Urinary bladder (tissue), 4 donors: ENCODE measurements around the gene FOXL1. TPM values are rescaled to one million over a fixed set of nuclear protein-coding genes. Genes with fewer than 3 reads are reported as not detected.

ENCODE experiments used
- DNase-seq: peaks from one replicate; pipeline ENCODE4 v3.0.0-alpha.2; 2015; ENCODE audit errors: extremely low spot score
- H3K27ac ChIP-seq: one replicate; pipeline ENCODE4 v1.5.1; 2013; ENCODE audit warnings: low read depth, mild to moderate bottlenecking, moderate library complexity
- H3K36me3 ChIP-seq: one replicate; pipeline ENCODE4 v1.6.1; 2013; ENCODE audit warnings: mild to moderate bottlenecking, moderate library complexity; ENCODE audit not compliant: insufficient read depth
- H3K4me1 ChIP-seq: one replicate; pipeline ENCODE4 v1.6.1; 2013; ENCODE audit warnings: mild to moderate bottlenecking, moderate library complexity; ENCODE audit not compliant: insufficient read depth
- H3K4me3 ChIP-seq: one replicate; pipeline ENCODE4 v1.5.1; 2013; ENCODE audit warnings: low read depth, low read length
- WGBS: extraction: QIAGEN DNeasy Blood & Tissue Kit; methylation state at CpG from one replicate; pipeline ENCODE4 v1.1.7; 2013; 5-methylcytosine and 5-hydroxymethylcytosine counted together
- polyA plus RNA-seq: library from polyadenylated mRNA; stranded (reverse); fragments of 200-250 nt; gene quantifications from one replicate; pipeline ENCODE4 v1.2.3, GENCODE V29; 2013
- total RNA-seq: library from RNA; depleted of rRNA; stranded (reverse); fragments of >200 nt; gene quantifications from one replicate; pipeline ENCODE4 v1.2.3, GENCODE V29; 2014
- donor health status: healthy with polysubstance abuse.
- donor health status: healthy.

Gene FOXL1
- total and polyA plus RNA-seq, 2 donors: 7.8 to 9.5 TPM

GRCh38 chr16:86605950-86606349 lies 27.6 kb downstream of the FOXL1 start:
- DNase-seq: no peak
- H3K4me3 ChIP-seq: no peak overlapping the region
- no peaks in the 10 kb centered on the region for H3K36me3 ChIP-seq
- no peaks in the 10 kb centered on the region for H3K4me1 ChIP-seq
- H3K27ac ChIP-seq: no peak overlapping the region
- 97% methylated on average over 3 of the region's 3 CpGs for WGBS

GRCh38 chr16:86608301-86608747 lies 30.0 kb downstream of the FOXL1 start:
- no peak overlapping the region for H3K4me3 ChIP-seq
- DNase-seq: no peak
- 47% methylated on average over 2 of the region's 2 CpGs for WGBS
- H3K4me1 ChIP-seq: no peaks in the 10 kb centered on the region
- no peak overlapping the region for H3K27ac ChIP-seq
- no peaks in the 10 kb centered on the region for H3K36me3 ChIP-seq

- Histone ChIP-seq H3K36me3 (no peaks in the 10 kb centered on the region), H3K4me1 (no peaks in the 10 kb centered on the region), H3K27ac (no peak overlapping the region), H3K4me3 (no peak overlapping the region)
- DNase-seq: no peak
- 69% methylated on average over 6 of the region's 6 CpGs for WGBS
Observed at GRCh38 chr16:86609115-86609514, 30.8 kb downstream of the FOXL1 start.

GRCh38 chr16:86609661-86610060 lies 31.3 kb downstream of the FOXL1 start:
- no peak overlapping the region for H3K27ac ChIP-seq
- no peak overlapping the region for H3K4me3 ChIP-seq
- no peak for DNase-seq
- no peaks in the 10 kb centered on the region for H3K36me3 ChIP-seq
- H3K4me1 ChIP-seq: no peaks in the 10 kb centered on the region
- 86% methylated on average over 10 of the region's 10 CpGs for WGBS

DNA sequence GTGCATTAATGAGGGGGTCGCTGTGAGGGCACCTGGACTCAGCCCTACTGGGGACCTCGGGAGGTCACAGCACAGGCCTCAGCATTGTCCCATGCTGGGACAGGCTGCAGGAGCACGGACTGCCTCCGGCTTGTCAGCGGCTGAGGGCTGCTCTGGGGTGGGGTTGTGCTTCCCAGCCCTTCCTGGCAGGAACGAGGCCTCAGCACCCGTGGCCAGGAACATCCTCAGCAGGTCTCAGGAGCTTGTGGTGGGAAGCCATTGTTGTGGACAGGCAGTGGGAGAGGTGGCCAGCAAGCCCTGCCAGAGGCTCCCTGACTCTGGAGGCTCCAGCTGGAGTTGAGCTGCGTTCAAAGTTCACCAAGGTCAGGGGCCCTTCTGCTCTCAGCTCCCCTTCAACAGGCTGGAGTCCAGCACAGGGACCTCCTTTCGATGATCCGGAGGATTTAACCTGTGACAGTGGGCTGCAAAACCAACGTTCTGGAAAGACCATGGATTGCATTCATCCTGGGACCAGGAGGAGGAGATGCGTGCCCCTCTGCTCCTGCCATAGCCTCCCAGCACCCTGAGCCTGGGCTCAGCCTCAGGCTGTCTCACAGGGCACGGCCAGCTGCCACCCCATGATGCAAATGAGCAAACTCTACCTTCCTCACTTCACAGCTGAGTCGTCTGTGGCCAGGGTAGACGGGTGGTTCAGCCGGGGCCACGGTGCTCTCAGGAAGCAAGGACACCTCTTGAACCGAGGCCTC lies 32.6 kb downstream of the FOXL1 start:
- DNase-seq: no peak
- no peaks in the 10 kb centered on the region for H3K36me3 ChIP-seq
- no peak overlapping the region for H3K27ac ChIP-seq
- no peaks in the 10 kb centered on the region for H3K4me1 ChIP-seq
- no peak overlapping the region for H3K4me3 ChIP-seq
- WGBS: 67% methylated on average over 18 of the region's 18 CpGs

GRCh38 chr16:86611525-86611855 lies 33.1 kb downstream of the FOXL1 start:
- Histone ChIP-seq H3K36me3 (no peaks in the 10 kb centered on the region), H3K4me1 (no peaks in the 10 kb centered on the region)
- 38% methylated on average over 7 of the region's 7 CpGs for WGBS

DNA sequence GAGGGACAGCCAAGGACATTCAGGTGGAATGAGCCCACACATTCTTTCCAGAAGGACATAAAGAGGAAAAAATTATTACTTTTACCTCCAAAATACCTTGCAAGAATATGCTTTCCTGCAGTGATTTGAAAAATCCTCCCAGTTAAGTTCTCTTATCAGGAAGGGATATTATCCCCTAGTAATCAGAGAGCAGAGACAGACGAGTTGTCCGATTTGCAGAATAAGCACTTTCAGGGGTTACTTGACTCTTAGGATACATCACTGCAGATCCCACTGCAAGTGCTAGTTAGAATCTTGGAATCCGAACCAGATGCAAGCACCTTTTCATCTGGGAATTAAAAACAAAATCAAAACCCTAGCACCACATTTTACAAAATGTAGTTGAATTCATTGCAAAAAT lies 33.6 kb downstream of the FOXL1 start:
- Histone ChIP-seq H3K36me3 (no peaks in the 10 kb centered on the region), H3K27ac (no peak overlapping the region), H3K4me3 (no peak overlapping the region), H3K4me1 (no peaks in the 10 kb centered on the region)
- no peak for DNase-seq
- WGBS: 58% methylated on average over 3 of the region's 3 CpGs

More at GRCh38 chr16:86611525-86611855, 33.1 kb downstream of the FOXL1 start:
- Histone ChIP-seq H3K4me3 (no peak overlapping the region), H3K27ac (no peak overlapping the region)
- no peak for DNase-seq

DNA sequence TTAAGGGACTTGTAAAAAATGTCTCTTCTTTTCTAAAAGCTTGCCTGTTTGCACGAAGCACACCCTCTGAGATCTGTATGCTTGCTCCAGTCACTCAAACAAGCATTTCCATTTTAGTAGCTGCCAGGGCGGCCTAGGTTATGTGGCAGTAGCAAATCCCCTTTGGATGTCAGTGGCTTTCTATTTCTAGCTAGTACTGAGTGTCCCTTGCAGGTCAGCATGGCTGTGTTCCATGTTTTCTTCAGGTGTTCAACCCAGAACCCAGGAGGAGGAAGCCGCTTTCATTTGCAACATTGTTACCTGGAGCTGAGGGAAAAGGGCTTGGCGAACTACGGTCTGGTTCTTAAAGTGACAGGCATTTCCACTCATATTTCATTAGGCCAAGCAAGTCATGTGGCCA lies 36.4 kb downstream of the FOXL1 start:
- DNase-seq: no peak
- no peaks in the 10 kb centered on the region for H3K36me3 ChIP-seq
- no peak overlapping the region for H3K27ac ChIP-seq
- no peaks in the 10 kb centered on the region for H3K4me1 ChIP-seq
- no peak overlapping the region for H3K4me3 ChIP-seq
- WGBS: 74% methylated on average over 5 of the region's 5 CpGs

GRCh38 chr16:86616906-86617305 lies 38.6 kb downstream of the FOXL1 start:
- Histone ChIP-seq H3K4me3 (no peak overlapping the region), H3K27ac (no peak overlapping the region), H3K36me3 (no peaks in the 10 kb centered on the region), H3K4me1 (no peaks in the 10 kb centered on the region)
- 53% methylated on average over 5 of the region's 5 CpGs for WGBS
- no peak for DNase-seq

GRCh38 chr16:86618431-86619238 lies 40.3 kb downstream of the FOXL1 start:
- no peak overlapping the region for H3K4me3 ChIP-seq
- no peaks in the 10 kb centered on the region for H3K36me3 ChIP-seq

GRCh38 chr16:86619239-86619794 lies 41.0 kb downstream of the FOXL1 start:
- Histone ChIP-seq H3K36me3 (no peaks in the 10 kb centered on the region), H3K4me1 (no peaks in the 10 kb centered on the region), H3K4me3 (no peak overlapping the region), H3K27ac (no peak overlapping the region)
- 85% methylated on average over 23 of the region's 23 CpGs for WGBS
- no peak for DNase-seq

More at GRCh38 chr16:86618431-86619238, 40.3 kb downstream of the FOXL1 start:
- no peak for DNase-seq
- Histone ChIP-seq H3K4me1 (no peaks in the 10 kb centered on the region), H3K27ac (no peak overlapping the region)
- WGBS: 60% methylated on average over 16 of the region's 16 CpGs

DNA sequence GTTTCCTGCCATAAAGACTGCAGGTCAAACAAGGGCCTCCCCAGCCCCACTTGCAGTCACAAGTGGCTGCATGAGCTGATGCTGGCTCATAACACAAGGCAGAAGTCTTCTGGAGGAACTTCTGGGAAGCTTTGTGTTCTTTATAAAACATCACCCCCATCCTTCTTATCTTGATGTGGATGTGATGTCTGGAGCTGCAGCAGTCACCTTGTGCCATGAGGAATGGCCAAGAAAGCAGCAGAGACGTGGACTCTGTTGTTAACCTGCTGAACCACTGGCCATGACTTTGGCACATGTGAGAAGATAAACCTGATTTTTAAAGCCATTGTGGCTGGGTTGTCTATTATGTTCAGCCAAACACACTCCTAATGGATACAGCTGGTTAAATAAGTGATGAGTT lies 41.8 kb downstream of the FOXL1 start:
- H3K36me3 ChIP-seq: no peaks in the 10 kb centered on the region
- H3K4me1 ChIP-seq: no peaks in the 10 kb centered on the region
- no peak overlapping the region for H3K27ac ChIP-seq
- no peak overlapping the region for H3K4me3 ChIP-seq
- 89% methylated on average over 1 of the region's 1 CpG for WGBS
- no peak for DNase-seq

DNA sequence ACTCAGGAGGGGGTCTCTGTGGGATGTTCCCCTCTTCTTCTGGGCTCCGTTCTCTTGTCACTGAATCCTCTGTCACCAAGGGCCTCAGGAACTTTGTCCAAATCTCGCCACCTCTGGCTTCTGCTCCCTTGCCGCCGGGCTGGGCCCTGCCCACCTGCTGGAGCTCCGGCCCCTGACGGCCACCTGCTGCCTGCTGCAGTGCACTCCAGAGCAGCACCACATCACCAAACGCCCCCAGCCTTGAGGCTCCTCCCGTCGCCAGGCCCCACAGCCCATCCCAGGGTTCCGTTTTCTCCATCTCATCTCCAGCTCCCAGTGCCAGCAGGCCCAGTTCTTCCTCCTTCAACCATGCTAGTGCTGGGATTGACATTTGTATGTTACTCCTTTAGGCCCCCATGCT lies 43.6 kb downstream of the FOXL1 start:
- Histone ChIP-seq H3K36me3 (no peaks in the 10 kb centered on the region), H3K4me1 (no peaks in the 10 kb centered on the region), H3K4me3 (no peak overlapping the region), H3K27ac (no peak overlapping the region)
- 90% methylated on average over 10 of the region's 10 CpGs for WGBS
- no peak for DNase-seq
